ENCODE measurements around the gene LKAAEAR1.
A peak's percentile ranks its signal among the peaks of the same experiment; 100 is the strongest.
"Not testable (repeated sequence)": the region's sequence is repeated elsewhere in the genome, so short reads cannot be mapped to it uniquely, and the experiment has no call there.

The LKAAEAR1 gene

GRCh38 chr20:64083804-64084684 lies at the start of gene LKAAEAR1:
Gene LKAAEAR1, minus strand, starts transcription at chr20:64084398. Its CDS starts 179 bp downstream, at chr20:64084219.
- no peak within 1 kb of the TSS for H3K27ac ChIP-seq
- H3K4me3 ChIP-seq (ENCODE audit: low read depth, low read length): peak within 1 kb of the TSS; percentile 29
- H3K36me3 ChIP-seq (replicated peaks): no peaks in the 10 kb centered on the region
- TF ChIP-seq CTCF (IDR thresholded peaks at IDR 0.05; ENCODE audit: low read depth, low read length, missing control alignments): no peak
- no peak for DNase-seq
- in situ Hi-C loops (cut with HindIII; ENCODE audit: low pct_ligation_motif_present, low sequenced_read_pairs): no loop called here
- peaks cover 27% of the 10 kb centered on the region for H3K27me3 ChIP-seq (replicated peaks)

GRCh38 chr20:64131406-64131805 lies 47.2 kb upstream of the LKAAEAR1 start:
- DNase-seq: no peak
- Histone ChIP-seq H3K27ac (no peak overlapping the region), H3K36me3 (replicated peaks) (no peaks in the 10 kb centered on the region), H3K4me3 (ENCODE audit: low read depth, low read length) (no peak overlapping the region), H3K27me3 (replicated peaks) (peaks cover 2% of the 10 kb centered on the region)
- peak; percentile 53 for TF ChIP-seq CTCF (IDR thresholded peaks at IDR 0.05; ENCODE audit: low read depth, low read length, missing control alignments)
- in situ Hi-C loops (cut with HindIII; ENCODE audit: low pct_ligation_motif_present, low sequenced_read_pairs): no loop called here

- Histone ChIP-seq H3K27ac (no peak overlapping the region), H3K27me3 (replicated peaks) (peaks cover 2% of the 10 kb centered on the region), H3K4me3 (ENCODE audit: low read depth, low read length) (no peak overlapping the region), H3K36me3 (replicated peaks) (no peaks in the 10 kb centered on the region)
- in situ Hi-C loops (cut with HindIII; ENCODE audit: low pct_ligation_motif_present, low sequenced_read_pairs): no loop called here
- TF ChIP-seq CTCF (IDR thresholded peaks at IDR 0.05; ENCODE audit: low read depth, low read length, missing control alignments): no peak
- no peak for DNase-seq
Measured at GRCh38 chr20:64130876-64131275, 46.7 kb upstream of the LKAAEAR1 start.

- in situ Hi-C loops (cut with HindIII; ENCODE audit: low pct_ligation_motif_present, low sequenced_read_pairs): no loop called here
- Histone ChIP-seq H3K27ac (no peak overlapping the region), H3K4me3 (ENCODE audit: low read depth, low read length) (no peak overlapping the region), H3K27me3 (replicated peaks) (peaks cover 2% of the 10 kb centered on the region), H3K36me3 (replicated peaks) (no peaks in the 10 kb centered on the region)
- no peak for DNase-seq
- TF ChIP-seq CTCF (IDR thresholded peaks at IDR 0.05; ENCODE audit: low read depth, low read length, missing control alignments): no peak
Measured at GRCh38 chr20:64130271-64130670, 46.1 kb upstream of the LKAAEAR1 start.

- DNase-seq: no peak
- no peaks in the 10 kb centered on the region for H3K36me3 ChIP-seq (replicated peaks)
- H3K27ac ChIP-seq: no peak overlapping the region
- H3K27me3 ChIP-seq (replicated peaks): peaks cover 2% of the 10 kb centered on the region
- in situ Hi-C loops (cut with HindIII; ENCODE audit: low pct_ligation_motif_present, low sequenced_read_pairs): no loop called here
- TF ChIP-seq CTCF (IDR thresholded peaks at IDR 0.05; ENCODE audit: low read depth, low read length, missing control alignments): no peak
- H3K4me3 ChIP-seq (ENCODE audit: low read depth, low read length): no peak overlapping the region
Measured at GRCh38 chr20:64129146-64129782, 45.1 kb upstream of the LKAAEAR1 start.

- H3K27ac ChIP-seq; DNase-seq; H3K4me3 ChIP-seq (ENCODE audit: low read depth, low read length); in situ Hi-C loops (cut with HindIII; ENCODE audit: low pct_ligation_motif_present, low sequenced_read_pairs); H3K27me3 ChIP-seq (replicated peaks); H3K36me3 ChIP-seq (replicated peaks): not testable (repeated sequence)
Measured at GRCh38 chr20:64123517-64123916, 39.3 kb upstream of the LKAAEAR1 start.

GRCh38 chr20:64122927-64123326 lies 38.7 kb upstream of the LKAAEAR1 start:
- DNase-seq; H3K27ac ChIP-seq; H3K27me3 ChIP-seq (replicated peaks); H3K36me3 ChIP-seq (replicated peaks); in situ Hi-C loops (cut with HindIII; ENCODE audit: low pct_ligation_motif_present, low sequenced_read_pairs); H3K4me3 ChIP-seq (ENCODE audit: low read depth, low read length): not testable (repeated sequence)

All from brain microvascular endothelial cell (primary cell).